ENCODE results near the gene NIPSNAP3A. TPM values are rescaled to one million over a fixed set of nuclear protein-coding genes. Genes with fewer than 3 reads are reported as not detected.
"Not testable (repeated sequence)": the region's sequence is repeated elsewhere in the genome, so short reads cannot be mapped to it uniquely, and the experiment has no call there.

The NIPSNAP3A gene
- total RNA-seq, 2 experiments from 2014 or later, result 24.1 to 24.6 TPM

- peak overlapping the region; percentile 96 for H3K4me3 Mint-ChIP-seq
- ChIA-PET CTCF (interaction anchor here (0.8 to 2.0 kb wide), 4 partner anchors 12 to 703 kb away, joined by 3 to 6 read pairs (median 4); no protein-coding TSS in a partner anchor), POLR2A (interaction anchor here (1.2 to 2.3 kb wide), 6 partner anchors 7 to 924 kb away, joined by 3 to 18 read pairs (median 9); partner anchors contain the start of genes NIPSNAP3B and SMC2)
- no peaks in the 10 kb centered on the region for H3K9me3 Mint-ChIP-seq (ENCODE audit: insufficient read depth)
- DNase-seq (no peak), ATAC-seq (no peak)
- H3K36me3 Mint-ChIP-seq (ENCODE audit: low read depth), result peaks cover 20% of the 10 kb centered on the region
- H3K4me1 Mint-ChIP-seq (ENCODE audit: low read depth), result peaks cover 25% of the 10 kb centered on the region
- no peaks in the 10 kb centered on the region for H3K27me3 Mint-ChIP-seq (ENCODE audit: low read depth)
- H3K27ac Mint-ChIP-seq, result peak overlapping the region; percentile 99
These were observed 1.0 kb downstream of the NIPSNAP3A start for GRCh38 chr9:104748359-104749031.

- POLR2A ChIA-PET, result no interaction called here
- Mint-ChIP-seq H3K4me1 (ENCODE audit: low read depth) (peaks cover 25% of the 10 kb centered on the region), H3K36me3 (ENCODE audit: low read depth) (peaks cover 28% of the 10 kb centered on the region), H3K27ac (no peak overlapping the region), H3K4me3 (no peak overlapping the region), H3K27me3 (ENCODE audit: low read depth) (no peaks in the 10 kb centered on the region), H3K9me3 (ENCODE audit: insufficient read depth) (no peaks in the 10 kb centered on the region)
- DNase-seq, result no peak
- CTCF ChIA-PET, result no interaction called here
- no peak for ATAC-seq
These were observed 2.8 kb downstream of the NIPSNAP3A start for GRCh38 chr9:104750185-104750767.

- Mint-ChIP-seq H3K4me3 (no peak overlapping the region), H3K27ac (no peak overlapping the region), H3K9me3 (ENCODE audit: insufficient read depth) (no peaks in the 10 kb centered on the region), H3K27me3 (ENCODE audit: low read depth) (peaks cover 3% of the 10 kb centered on the region), H3K4me1 (ENCODE audit: low read depth) (peaks cover 5% of the 10 kb centered on the region), H3K36me3 (ENCODE audit: low read depth) (peaks cover 17% of the 10 kb centered on the region)
- ChIA-PET CTCF (no interaction called here), POLR2A (no interaction called here)
- no peak for ATAC-seq
- DNase-seq, result no peak
These were observed 11.5 kb downstream of the NIPSNAP3A start for GRCh38 chr9:104758974-104759373.

GRCh38 chr9:104765138-104765537 lies 17.7 kb downstream of the NIPSNAP3A start:
- ChIA-PET CTCF (no interaction called here), POLR2A (no interaction called here)
- DNase-seq (no peak), ATAC-seq (no peak)
- Mint-ChIP-seq H3K9me3 (ENCODE audit: insufficient read depth) (no peaks in the 10 kb centered on the region), H3K27ac (no peak overlapping the region), H3K36me3 (ENCODE audit: low read depth) (peaks cover 6% of the 10 kb centered on the region), H3K4me1 (ENCODE audit: low read depth) (peaks cover 6% of the 10 kb centered on the region), H3K4me3 (peak overlapping the region; percentile 86), H3K27me3 (ENCODE audit: low read depth) (peaks cover 4% of the 10 kb centered on the region)

GRCh38 chr9:104766025-104766424 lies 18.5 kb downstream of the NIPSNAP3A start:
- ATAC-seq (no peak), DNase-seq (no peak)
- Mint-ChIP-seq H3K4me1 (ENCODE audit: low read depth) (peaks cover 6% of the 10 kb centered on the region), H3K9me3 (ENCODE audit: insufficient read depth) (no peaks in the 10 kb centered on the region), H3K27me3 (ENCODE audit: low read depth) (peaks cover 4% of the 10 kb centered on the region), H3K4me3 (no peak overlapping the region), H3K36me3 (ENCODE audit: low read depth) (peaks cover 6% of the 10 kb centered on the region), H3K27ac (no peak overlapping the region)
- CTCF ChIA-PET, result no interaction called here
- POLR2A ChIA-PET, result no interaction called here

GRCh38 chr9:104767507-104767906 lies 20.0 kb downstream of the NIPSNAP3A start:
- POLR2A ChIA-PET, result no interaction called here
- Mint-ChIP-seq H3K27ac (no peak overlapping the region), H3K36me3 (ENCODE audit: low read depth) (peaks cover 4% of the 10 kb centered on the region), H3K27me3 (ENCODE audit: low read depth) (peaks cover 7% of the 10 kb centered on the region), H3K9me3 (ENCODE audit: insufficient read depth) (no peaks in the 10 kb centered on the region), H3K4me1 (ENCODE audit: low read depth) (peaks cover 6% of the 10 kb centered on the region), H3K4me3 (no peak overlapping the region)
- CTCF ChIA-PET, result no interaction called here
- no peak for DNase-seq
- no peak for ATAC-seq

- H3K36me3 Mint-ChIP-seq (ENCODE audit: low read depth); POLR2A ChIA-PET; DNase-seq; CTCF ChIA-PET; H3K4me3 Mint-ChIP-seq; H3K27ac Mint-ChIP-seq; H3K9me3 Mint-ChIP-seq (ENCODE audit: insufficient read depth); H3K27me3 Mint-ChIP-seq (ENCODE audit: low read depth); ATAC-seq; H3K4me1 Mint-ChIP-seq (ENCODE audit: low read depth): not testable (repeated sequence)
These were observed 21.5 kb downstream of the NIPSNAP3A start for GRCh38 chr9:104769029-104769428.

- no peaks in the 10 kb centered on the region for H3K36me3 Mint-ChIP-seq (ENCODE audit: low read depth)
- POLR2A ChIA-PET, result no interaction called here
- no peaks in the 10 kb centered on the region for H3K4me1 Mint-ChIP-seq (ENCODE audit: low read depth)
- DNase-seq (no peak), ATAC-seq (no peak)
- H3K27ac Mint-ChIP-seq, result no peak overlapping the region
- H3K9me3 Mint-ChIP-seq (ENCODE audit: insufficient read depth), result no peaks in the 10 kb centered on the region
- no peak overlapping the region for H3K4me3 Mint-ChIP-seq
- peaks cover 5% of the 10 kb centered on the region for H3K27me3 Mint-ChIP-seq (ENCODE audit: low read depth)
- CTCF ChIA-PET, result no interaction called here
These were observed 22.2 kb downstream of the NIPSNAP3A start for GRCh38 chr9:104769655-104770054.

GRCh38 chr9:104772714-104773510 lies 25.4 kb downstream of the NIPSNAP3A start:
- Mint-ChIP-seq H3K4me1 (ENCODE audit: low read depth) (no peaks in the 10 kb centered on the region), H3K4me3 (no peak overlapping the region), H3K9me3 (ENCODE audit: insufficient read depth) (no peaks in the 10 kb centered on the region), H3K27me3 (ENCODE audit: low read depth) (peaks cover 8% of the 10 kb centered on the region), H3K36me3 (ENCODE audit: low read depth) (no peaks in the 10 kb centered on the region), H3K27ac (no peak overlapping the region)
- DNase-seq (no peak), ATAC-seq (no peak)
- CTCF ChIA-PET, result no interaction called here
- POLR2A ChIA-PET, result no interaction called here

GRCh38 chr9:104774132-104774531 lies 26.6 kb downstream of the NIPSNAP3A start:
- ATAC-seq (no peak), DNase-seq (no peak)
- Mint-ChIP-seq H3K4me1 (ENCODE audit: low read depth) (no peaks in the 10 kb centered on the region), H3K27me3 (ENCODE audit: low read depth) (peaks cover 9% of the 10 kb centered on the region), H3K27ac (no peak overlapping the region), H3K9me3 (ENCODE audit: insufficient read depth) (no peaks in the 10 kb centered on the region), H3K4me3 (no peak overlapping the region), H3K36me3 (ENCODE audit: low read depth) (no peaks in the 10 kb centered on the region)
- CTCF ChIA-PET, result no interaction called here
- POLR2A ChIA-PET, result no interaction called here

GRCh38 chr9:104774831-104775573 lies 27.5 kb downstream of the NIPSNAP3A start:
- POLR2A ChIA-PET, result no interaction called here
- H3K36me3 Mint-ChIP-seq (ENCODE audit: low read depth), result no peaks in the 10 kb centered on the region
- no peaks in the 10 kb centered on the region for H3K9me3 Mint-ChIP-seq (ENCODE audit: insufficient read depth)
- no peak for ATAC-seq
- no peaks in the 10 kb centered on the region for H3K4me1 Mint-ChIP-seq (ENCODE audit: low read depth)
- peaks cover 7% of the 10 kb centered on the region for H3K27me3 Mint-ChIP-seq (ENCODE audit: low read depth)
- no peak overlapping the region for H3K4me3 Mint-ChIP-seq
- H3K27ac Mint-ChIP-seq, result no peak overlapping the region
- no peak for DNase-seq
- CTCF ChIA-PET, result no interaction called here

GRCh38 chr9:104775574-104775936 lies 28.1 kb downstream of the NIPSNAP3A start:
- POLR2A ChIA-PET, result no interaction called here
- CTCF ChIA-PET, result no interaction called here
- peaks cover 7% of the 10 kb centered on the region for H3K27me3 Mint-ChIP-seq (ENCODE audit: low read depth)
- DNase-seq, result no peak
- no peak for ATAC-seq
- no peaks in the 10 kb centered on the region for H3K36me3 Mint-ChIP-seq (ENCODE audit: low read depth)
- no peak overlapping the region for H3K27ac Mint-ChIP-seq
- no peaks in the 10 kb centered on the region for H3K4me1 Mint-ChIP-seq (ENCODE audit: low read depth)
- no peak overlapping the region for H3K4me3 Mint-ChIP-seq
- H3K9me3 Mint-ChIP-seq (ENCODE audit: insufficient read depth), result no peaks in the 10 kb centered on the region
